ENCODE measurements around the gene SLC17A7. TPM values are rescaled to one million over a fixed set of nuclear protein-coding genes. Genes with fewer than 3 reads are reported as not detected.

Gene SLC17A7
- total RNA-seq, 4 donors from 2014 or later, result 1.1 to 1.7 (median 1.2) TPM

DNA sequence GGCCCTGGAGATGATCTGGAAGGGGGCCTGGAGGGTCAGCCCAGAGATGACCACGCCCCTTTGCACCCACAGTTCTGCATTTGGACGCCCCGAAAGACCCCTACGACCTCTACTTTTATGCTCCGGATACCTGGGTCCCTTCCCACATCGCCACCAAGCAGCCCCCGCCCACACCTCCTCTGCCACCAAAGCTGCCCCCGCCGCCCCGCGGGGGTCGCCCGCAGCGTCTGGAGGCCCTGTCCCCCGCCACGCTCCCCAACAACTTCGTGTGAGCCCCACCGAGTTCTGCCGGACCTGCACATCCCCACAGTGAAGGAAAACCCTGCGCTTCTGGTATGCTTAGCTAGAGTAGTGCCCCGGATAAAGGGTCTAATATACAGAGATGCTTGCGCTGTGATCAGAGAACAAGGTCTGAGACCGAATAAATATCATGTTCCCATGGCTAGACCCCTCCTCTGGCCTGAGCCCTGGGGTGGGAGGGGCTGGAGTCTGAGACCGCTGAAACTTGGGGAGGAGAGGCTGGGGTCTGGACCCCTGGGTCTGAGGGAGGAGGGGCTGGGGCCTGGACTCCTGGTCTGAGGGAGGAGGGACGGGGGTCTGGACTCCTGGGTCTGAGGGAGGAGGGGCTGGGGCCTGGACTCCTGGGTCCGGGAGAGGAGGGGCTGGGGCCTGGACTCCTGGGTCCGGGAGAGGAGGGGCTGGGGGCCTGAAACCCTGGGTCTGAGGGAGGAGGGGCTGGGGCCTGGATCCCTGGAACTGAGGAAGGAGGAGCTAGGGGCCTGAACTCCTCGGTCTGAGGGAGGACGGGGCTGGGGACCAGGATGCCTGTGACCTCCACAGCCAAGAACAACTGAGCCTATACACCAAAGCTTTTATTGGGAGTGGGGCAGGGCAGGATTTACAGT is 12.5 kb downstream of the SLC17A7 start:
- 0% methylated on average over 1 of the region's 29 CpGs for WGBS, 2 donors (ENCODE audit: low coverage in 1 of 2)
- Histone ChIP-seq H3K27me3 (peaks cover 100% of the 10 kb centered on the region), H3K9me3 (no peaks in the 10 kb centered on the region), H3K36me3 (no peaks in the 10 kb centered on the region), H3K4me1 (peaks cover 0 to 23% (median 9%) of the 10 kb centered on the region in 3 donors), H3K27ac (no peak overlapping the region), H3K4me3 (no peak overlapping the region)
- no peak for ATAC-seq
- TF ChIP-seq, protein P1, sequence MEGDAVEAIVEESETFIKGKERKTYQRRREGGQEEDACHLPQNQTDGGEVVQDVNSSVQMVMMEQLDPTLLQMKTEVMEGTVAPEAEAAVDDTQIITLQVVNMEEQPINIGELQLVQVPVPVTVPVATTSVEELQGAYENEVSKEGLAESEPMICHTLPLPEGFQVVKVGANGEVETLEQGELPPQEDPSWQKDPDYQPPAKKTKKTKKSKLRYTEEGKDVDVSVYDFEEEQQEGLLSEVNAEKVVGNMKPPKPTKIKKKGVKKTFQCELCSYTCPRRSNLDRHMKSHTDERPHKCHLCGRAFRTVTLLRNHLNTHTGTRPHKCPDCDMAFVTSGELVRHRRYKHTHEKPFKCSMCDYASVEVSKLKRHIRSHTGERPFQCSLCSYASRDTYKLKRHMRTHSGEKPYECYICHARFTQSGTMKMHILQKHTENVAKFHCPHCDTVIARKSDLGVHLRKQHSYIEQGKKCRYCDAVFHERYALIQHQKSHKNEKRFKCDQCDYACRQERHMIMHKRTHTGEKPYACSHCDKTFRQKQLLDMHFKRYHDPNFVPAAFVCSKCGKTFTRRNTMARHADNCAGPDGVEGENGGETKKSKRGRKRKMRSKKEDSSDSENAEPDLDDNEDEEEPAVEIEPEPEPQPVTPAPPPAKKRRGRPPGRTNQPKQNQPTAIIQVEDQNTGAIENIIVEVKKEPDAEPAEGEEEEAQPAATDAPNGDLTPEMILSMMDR (IDR thresholded peaks at IDR 0.05), result no peak
- TF ChIP-seq EP300 (IDR thresholded peaks at IDR 0.05) (no peak), POLR2A (IDR thresholded peaks at IDR 0.05) (no peak), POLR2AphosphoS5 (IDR thresholded peaks at IDR 0.05) (no peak)

DNA sequence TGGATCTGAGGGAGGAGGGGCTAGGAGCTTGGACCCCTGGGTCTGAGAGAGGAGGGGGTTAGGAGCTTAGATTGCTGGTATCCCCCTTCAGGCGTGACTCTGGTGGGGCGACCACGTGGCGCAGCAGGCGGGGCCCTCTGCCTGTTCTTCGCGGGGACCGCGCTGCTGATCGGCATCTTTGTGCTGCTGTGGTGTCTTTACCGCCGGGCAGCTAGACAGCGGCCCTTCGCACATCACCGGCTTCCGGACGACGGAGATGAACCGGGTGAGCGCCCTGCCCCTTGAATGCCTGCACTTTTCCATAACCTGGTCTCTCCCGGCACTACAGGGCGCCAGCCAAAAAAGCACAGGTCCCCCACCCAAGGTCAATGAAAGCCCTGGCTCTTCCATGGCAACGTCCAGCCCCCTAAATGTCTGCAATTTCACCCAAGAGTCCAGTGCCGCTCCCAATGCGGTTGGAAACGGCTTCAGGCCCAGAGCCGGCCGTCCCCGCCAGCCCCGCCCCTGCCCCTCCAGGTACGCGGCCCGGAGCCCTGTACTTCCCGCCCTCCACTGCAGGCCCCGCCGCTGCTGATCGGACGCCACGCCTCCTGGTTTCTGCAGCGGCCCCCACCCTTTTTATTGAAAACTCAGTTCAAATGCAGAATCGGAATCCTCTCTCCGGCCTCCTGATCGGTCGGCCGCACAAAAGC is 13.3 kb downstream of the SLC17A7 start:
- no peaks in the 10 kb centered on the region for H3K9me3 ChIP-seq
- H3K27ac ChIP-seq, result no peak overlapping the region
- peaks cover 0 to 30% (median 14%) of the 10 kb centered on the region in 3 donors for H3K4me1 ChIP-seq
- H3K36me3 ChIP-seq, result no peaks in the 10 kb centered on the region
- peaks cover 100% of the 10 kb centered on the region for H3K27me3 ChIP-seq
- 0% methylated on average over 3 of the region's 45 CpGs; no CpG with 5 or more reads in 1 of the 2 donors for WGBS, 2 donors (ENCODE audit: low coverage in 1 of 2)
- peak overlapping the region in 1 of 2 donors; percentile 4 for H3K4me3 ChIP-seq
- ATAC-seq, result no peak
- TF ChIP-seq, protein P1 (IDR thresholded peaks at IDR 0.05), result no peak
- TF ChIP-seq POLR2A (IDR thresholded peaks at IDR 0.05) (no peak), EP300 (IDR thresholded peaks at IDR 0.05) (no peak)

DNA sequence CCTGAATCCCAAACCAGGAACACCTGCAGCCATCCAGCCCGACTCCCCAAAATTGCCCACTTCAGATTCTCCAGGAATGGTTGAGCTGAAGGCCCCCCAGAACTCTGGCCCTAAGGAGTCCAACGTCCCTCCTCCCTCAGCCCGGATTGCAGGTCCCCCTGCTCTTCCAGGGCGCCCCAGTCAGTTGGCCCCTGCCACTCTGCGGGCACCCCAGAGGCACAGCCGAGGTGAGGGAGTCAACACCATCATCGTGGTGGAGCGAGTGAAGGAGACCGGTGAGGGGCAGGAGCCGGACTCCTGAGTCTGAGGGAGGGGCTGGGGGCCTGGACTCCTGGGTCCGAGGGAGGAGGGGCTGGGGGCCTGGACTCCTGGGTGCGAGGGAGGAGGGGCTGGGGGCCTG is 14.0 kb downstream of the SLC17A7 start:
- peaks cover 0 to 33% (median 21%) of the 10 kb centered on the region in 3 donors for H3K4me1 ChIP-seq
- H3K27ac ChIP-seq, result no peak overlapping the region
- no peaks in the 10 kb centered on the region for H3K9me3 ChIP-seq
- WGBS, 2 donors (ENCODE audit: low coverage in 1 of 2), result no CpG with 5 or more reads among the region's 12 CpGs
- TF ChIP-seq, protein P1 (IDR thresholded peaks at IDR 0.05), result no peak
- TF ChIP-seq POLR2AphosphoS5 (IDR thresholded peaks at IDR 0.05) (no peak), POLR2A (IDR thresholded peaks at IDR 0.05) (no peak), EP300 (IDR thresholded peaks at IDR 0.05) (no peak)
- no peaks in the 10 kb centered on the region for H3K36me3 ChIP-seq
- peaks cover 100% of the 10 kb centered on the region for H3K27me3 ChIP-seq
- H3K4me3 ChIP-seq, result no peak overlapping the region
- ATAC-seq, result no peak

DNA sequence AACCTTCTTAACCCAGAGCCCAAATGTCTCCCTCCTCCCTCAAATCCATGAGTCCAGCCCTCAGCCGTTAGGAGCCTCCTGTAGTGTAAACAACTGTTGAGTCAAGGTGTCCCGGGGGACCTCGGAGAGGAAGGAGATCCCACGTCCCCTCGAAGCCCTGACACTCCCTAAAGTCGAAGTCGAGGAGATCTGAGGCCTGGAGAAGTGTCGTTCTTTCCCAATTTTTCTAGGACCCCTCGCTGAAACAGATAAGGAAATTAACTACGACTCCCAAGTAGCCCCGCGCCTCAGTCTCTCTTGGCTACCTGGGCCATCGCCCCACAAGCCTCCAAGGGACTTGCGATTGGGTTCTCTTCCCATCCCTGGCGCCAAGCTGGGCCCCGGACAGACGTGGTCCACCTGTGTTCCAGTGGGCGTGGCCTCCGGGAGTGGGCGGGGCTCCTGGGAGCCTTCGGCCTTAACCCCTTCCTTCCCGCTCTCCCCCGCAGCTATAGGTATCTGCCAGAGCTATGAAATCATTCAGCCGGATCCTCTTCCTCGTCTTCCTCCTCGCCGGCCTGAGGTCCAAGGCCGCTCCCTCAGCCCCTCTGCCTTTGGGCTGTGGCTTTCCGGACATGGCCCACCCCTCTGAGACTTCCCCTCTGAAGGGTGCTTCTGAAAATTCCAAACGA is 15.3 kb downstream of the SLC17A7 start:
- ATAC-seq, result no peak
- Histone ChIP-seq H3K27ac (no peak overlapping the region), H3K9me3 (no peaks in the 10 kb centered on the region), H3K27me3 (peaks cover 100% of the 10 kb centered on the region), H3K4me3 (no peak overlapping the region), H3K4me1 (peaks cover 0 to 42% (median 30%) of the 10 kb centered on the region in 3 donors), H3K36me3 (no peaks in the 10 kb centered on the region)
- WGBS, 2 donors (ENCODE audit: low coverage in 1 of 2), result 0 to 1% methylated on average over 4 to 12 of the region's 30 CpGs
- TF ChIP-seq POLR2AphosphoS5 (IDR thresholded peaks at IDR 0.05) (no peak), POLR2A (IDR thresholded peaks at IDR 0.05) (no peak), EP300 (IDR thresholded peaks at IDR 0.05) (no peak)
- TF ChIP-seq, protein P1 (IDR thresholded peaks at IDR 0.05), result no peak
